Right atrium auricular region (tissue), 2 donors: ENCODE results near the gene FARS2. TPM values are rescaled to one million over a fixed set of nuclear protein-coding genes. Genes with fewer than 3 reads are reported as not detected.
"Not testable (repeated sequence)": the region's sequence is repeated elsewhere in the genome, so short reads cannot be mapped to it uniquely, and the experiment has no call there.

Experiments used
- DNase-seq: peaks from one replicate; pipeline ENCODE4 v3.0.0-alpha.2; 2019; ENCODE audit warnings: low spot score
- H3K27ac ChIP-seq, 2 donors: fragments of 200-600 bp; sonication (generic); 1 replicate in 1 of 2; 2 replicates in 1 of 2; pipeline ENCODE4 v1.5.1; 2016 to 2019
- H3K27me3 ChIP-seq, 2 donors: fragments of 200-600 bp; sonication (generic); one replicate each; pipeline versions ENCODE4 v1.5.1 to v1.6.0; 2017 to 2019
- H3K36me3 ChIP-seq: fragments of 200-600 bp; sonication (generic); one replicate; pipeline ENCODE4 v1.5.1; 2016
- H3K4me1 ChIP-seq, 2 donors: fragments of 200-600 bp; sonication (generic); one replicate each; pipeline versions ENCODE4 v1.5.1 to v1.6.0; 2017 to 2019
- H3K4me3 ChIP-seq, 2 donors: fragments of 200-600 bp; sonication (generic); 1 replicate in 1 of 2; 2 replicates in 1 of 2; pipeline ENCODE4 v1.5.1; 2017 to 2019; ENCODE audit warnings: mild to moderate bottlenecking in 1 of 2, moderate library complexity in 1 of 2
- H3K9me3 ChIP-seq, 2 donors: fragments of 200-600 bp; sonication (generic); one replicate each; pipeline ENCODE4 v1.5.1; 2019
- total RNA-seq, 2 donors: library from RNA; depleted of rRNA; stranded (reverse); fragments of >200 nt; gene quantifications; one replicate each; pipeline ENCODE4 v1.1.0, GENCODE V29; 2016
- TF ChIP-seq, protein P1 (sequence below), 2 donors: fragments of 200-600 bp; sonication (generic); IDR thresholded peaks; one replicate each; pipeline ENCODE4 v1.5.1; 2019; ENCODE audit warnings: antibody characterized with exemption in 2 of 2

FARS2 gene
- total RNA-seq, 2 donors from 2014 or later, result 9.4 to 15.0 TPM

DNA sequence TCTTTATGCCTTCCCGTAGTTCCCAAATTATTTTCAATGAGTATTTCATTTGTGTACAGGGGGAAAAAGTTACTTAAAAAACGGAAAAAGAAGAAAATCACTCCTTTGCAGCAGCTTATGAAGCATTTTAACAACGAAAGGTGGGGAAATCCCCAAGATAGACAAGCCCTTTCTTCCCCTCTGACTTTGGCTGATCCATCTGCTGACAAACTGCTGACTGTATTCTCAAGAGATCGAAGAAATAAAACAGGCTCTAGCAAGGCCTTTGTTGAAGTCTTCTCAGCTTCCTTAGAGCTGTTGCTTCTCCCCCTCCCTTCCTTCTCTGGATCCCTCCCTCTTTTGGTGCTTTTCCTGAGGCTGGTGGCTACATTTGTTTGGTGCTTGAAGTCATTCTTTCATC lies 420.2 kb downstream of the FARS2 start:
- no peak overlapping the region for H3K27ac ChIP-seq

DNA sequence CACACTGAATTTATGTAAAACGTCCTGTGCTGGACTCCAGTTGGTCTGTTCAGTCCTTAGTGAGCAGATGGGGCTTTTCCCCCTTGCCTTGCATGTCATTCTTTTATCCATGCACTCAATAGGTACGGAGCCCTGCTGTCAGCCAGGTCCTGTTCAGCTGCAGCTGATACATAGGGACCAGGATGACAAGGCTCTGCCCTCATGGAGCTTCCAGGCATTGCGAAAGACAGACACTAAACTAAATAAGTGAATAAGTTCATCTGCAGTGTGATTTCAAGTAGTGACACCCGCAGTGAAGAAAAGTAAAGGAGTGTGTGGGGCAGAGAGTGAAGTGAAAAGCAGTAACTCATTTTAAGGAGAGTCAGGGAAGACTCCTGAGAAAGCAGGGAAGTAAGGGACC lies 421.2 kb downstream of the FARS2 start:
- H3K4me1 ChIP-seq, result no peaks in the 10 kb centered on the region
- H3K4me3 ChIP-seq, result no peak overlapping the region
- no peak overlapping the region for H3K27ac ChIP-seq
- no peaks in the 10 kb centered on the region for H3K27me3 ChIP-seq
- H3K36me3 ChIP-seq, result no peaks in the 10 kb centered on the region
- TF ChIP-seq, protein P1, sequence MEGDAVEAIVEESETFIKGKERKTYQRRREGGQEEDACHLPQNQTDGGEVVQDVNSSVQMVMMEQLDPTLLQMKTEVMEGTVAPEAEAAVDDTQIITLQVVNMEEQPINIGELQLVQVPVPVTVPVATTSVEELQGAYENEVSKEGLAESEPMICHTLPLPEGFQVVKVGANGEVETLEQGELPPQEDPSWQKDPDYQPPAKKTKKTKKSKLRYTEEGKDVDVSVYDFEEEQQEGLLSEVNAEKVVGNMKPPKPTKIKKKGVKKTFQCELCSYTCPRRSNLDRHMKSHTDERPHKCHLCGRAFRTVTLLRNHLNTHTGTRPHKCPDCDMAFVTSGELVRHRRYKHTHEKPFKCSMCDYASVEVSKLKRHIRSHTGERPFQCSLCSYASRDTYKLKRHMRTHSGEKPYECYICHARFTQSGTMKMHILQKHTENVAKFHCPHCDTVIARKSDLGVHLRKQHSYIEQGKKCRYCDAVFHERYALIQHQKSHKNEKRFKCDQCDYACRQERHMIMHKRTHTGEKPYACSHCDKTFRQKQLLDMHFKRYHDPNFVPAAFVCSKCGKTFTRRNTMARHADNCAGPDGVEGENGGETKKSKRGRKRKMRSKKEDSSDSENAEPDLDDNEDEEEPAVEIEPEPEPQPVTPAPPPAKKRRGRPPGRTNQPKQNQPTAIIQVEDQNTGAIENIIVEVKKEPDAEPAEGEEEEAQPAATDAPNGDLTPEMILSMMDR (IDR thresholded peaks at IDR 0.05), result no peak
- DNase-seq, result no peak
- H3K9me3 ChIP-seq, result no peaks in the 10 kb centered on the region

More for the DNA sequence above, 420.2 kb downstream of the FARS2 start:
- Histone ChIP-seq H3K4me1 (no peaks in the 10 kb centered on the region), H3K36me3 (no peaks in the 10 kb centered on the region), H3K27me3 (no peaks in the 10 kb centered on the region), H3K9me3 (no peaks in the 10 kb centered on the region), H3K4me3 (no peak overlapping the region)
- DNase-seq, result no peak
- TF ChIP-seq, protein P1 (IDR thresholded peaks at IDR 0.05), result no peak

DNA sequence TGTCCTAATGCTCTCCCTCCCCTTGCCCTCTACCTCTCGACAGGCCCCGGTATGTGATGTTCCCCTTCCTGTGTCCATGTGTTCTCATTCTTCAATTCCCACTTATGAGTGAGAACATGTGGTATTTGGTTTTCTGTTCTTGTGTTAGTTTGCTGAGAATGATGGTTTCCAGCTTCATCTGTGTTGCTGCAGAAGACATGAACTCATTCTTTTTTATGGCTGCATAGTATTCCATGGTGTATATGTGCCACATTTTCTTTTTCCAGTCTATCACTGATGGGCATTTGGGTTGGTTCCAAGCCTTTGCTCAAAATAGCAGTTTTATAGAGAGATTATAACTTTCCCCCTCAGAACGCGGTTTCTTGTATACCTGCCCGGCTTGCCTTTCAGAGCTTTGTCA lies 422.4 kb downstream of the FARS2 start:
- DNase-seq, H3K4me3 ChIP-seq, H3K9me3 ChIP-seq, H3K27me3 ChIP-seq, H3K27ac ChIP-seq, H3K4me1 ChIP-seq, H3K36me3 ChIP-seq: not testable (repeated sequence)

DNA sequence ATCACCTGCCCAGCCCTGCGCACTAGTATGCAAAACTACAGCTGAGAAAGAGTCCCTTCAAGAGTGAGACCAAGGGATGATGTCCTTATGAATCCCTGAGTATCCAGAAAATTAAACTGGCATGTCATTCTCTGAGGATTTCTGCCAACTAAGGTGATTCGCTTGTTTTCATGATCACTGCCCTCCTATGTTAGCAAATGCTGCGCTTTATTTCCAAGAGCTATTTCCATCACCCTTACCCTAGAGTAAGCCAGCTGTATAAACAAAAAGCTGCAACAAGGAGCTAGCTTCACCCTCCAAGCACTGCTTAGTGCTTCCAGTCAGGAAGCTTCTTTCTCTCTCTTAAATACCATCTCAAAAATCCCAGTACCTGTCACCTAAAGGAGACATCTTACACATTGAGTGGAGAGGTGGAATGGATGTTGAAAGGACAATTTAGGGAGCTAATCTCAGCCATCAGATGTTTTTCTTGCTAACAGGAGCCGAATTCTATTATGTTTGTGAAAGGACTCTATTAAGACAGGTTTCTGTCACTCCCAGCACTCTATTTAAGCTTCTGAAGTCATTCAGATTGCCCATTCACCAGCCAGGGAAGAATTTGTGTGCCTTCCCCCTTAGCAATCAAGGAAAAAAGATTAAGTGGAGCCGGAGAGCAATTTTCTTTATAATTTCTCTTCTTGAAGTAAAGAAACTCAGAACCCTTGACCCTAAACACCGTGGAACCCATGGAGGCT lies 423.2 kb downstream of the FARS2 start:
- Histone ChIP-seq H3K4me3 (no peak overlapping the region), H3K27ac (no peak overlapping the region), H3K9me3 (no peaks in the 10 kb centered on the region), H3K4me1 (no peaks in the 10 kb centered on the region), H3K36me3 (no peaks in the 10 kb centered on the region), H3K27me3 (no peaks in the 10 kb centered on the region)
- DNase-seq, result no peak
- TF ChIP-seq, protein P1 (IDR thresholded peaks at IDR 0.05), result no peak

DNA sequence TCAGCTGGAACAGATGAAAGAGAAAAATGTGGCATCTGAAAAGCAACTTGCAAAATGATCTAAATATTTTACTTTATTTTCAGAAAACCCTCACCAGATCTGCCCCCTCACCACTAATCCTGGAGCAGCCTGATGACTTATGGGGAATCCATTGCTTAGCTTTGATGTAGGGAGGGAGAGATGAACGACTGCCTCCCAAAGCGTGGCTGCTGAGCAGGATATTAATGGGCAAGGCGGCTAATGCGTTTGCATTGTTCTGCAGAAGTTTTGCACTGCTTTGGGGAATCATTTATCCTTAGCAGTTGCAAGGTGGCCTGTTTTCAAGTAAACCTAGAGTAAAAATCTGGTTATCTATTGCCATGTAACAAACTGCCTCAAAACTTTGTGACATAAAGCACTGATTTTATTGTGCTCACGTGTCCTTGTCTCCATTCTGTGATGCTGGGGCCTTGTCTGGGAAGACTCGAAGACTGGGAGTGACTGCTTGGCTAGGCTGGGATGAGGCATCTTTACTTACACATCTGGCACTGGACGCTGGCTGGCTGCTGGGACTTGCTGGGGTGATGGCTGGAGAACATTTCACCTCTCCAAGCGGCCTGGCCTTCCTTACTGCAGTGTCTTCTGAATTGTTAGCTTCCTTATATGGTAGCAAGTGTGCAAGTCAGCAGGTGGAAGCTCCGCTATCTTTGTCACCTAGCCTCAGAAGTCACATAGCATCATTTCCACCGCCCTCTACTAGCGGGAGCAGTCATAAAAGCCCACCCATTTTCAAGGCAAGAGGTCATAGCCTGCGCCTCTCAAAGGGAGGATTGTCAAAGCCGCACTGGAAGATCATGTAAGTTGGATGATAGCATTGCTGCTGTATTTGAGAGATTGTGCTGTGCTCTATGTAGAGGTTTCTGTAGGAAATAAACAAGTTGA lies 432.2 kb downstream of the FARS2 start:
- Histone ChIP-seq H3K27me3 (no peaks in the 10 kb centered on the region), H3K4me1 (no peaks in the 10 kb centered on the region), H3K4me3 (no peak overlapping the region), H3K36me3 (no peaks in the 10 kb centered on the region), H3K27ac (no peak overlapping the region), H3K9me3 (peaks cover 0 to 6% of the 10 kb centered on the region in 2 donors)
- TF ChIP-seq, protein P1 (IDR thresholded peaks at IDR 0.05), result no peak
- DNase-seq, result no peak
